ENCODE data around the gene ORC3.

The ORC3 gene

DNA sequence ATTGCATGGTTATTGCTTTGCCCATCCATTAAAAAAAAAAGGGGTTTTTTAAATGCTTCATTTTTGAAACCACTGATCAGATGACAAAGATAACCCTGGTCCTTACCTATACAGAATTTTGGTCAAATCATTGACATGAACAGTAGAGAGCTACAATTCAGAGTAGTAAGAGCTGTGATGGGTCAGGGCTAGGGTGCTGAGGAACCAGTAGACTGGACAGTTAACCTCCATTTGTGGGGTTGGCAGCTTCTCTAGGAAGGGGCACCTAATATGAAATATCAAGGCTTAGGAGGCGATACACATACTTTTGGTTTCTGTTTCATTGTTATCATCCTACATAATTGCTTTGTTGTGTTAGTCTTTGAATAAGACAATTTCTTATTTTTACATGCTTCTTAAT lies 55.1 kb downstream of the ORC3 start:
- TF ChIP-seq, protein P1, sequence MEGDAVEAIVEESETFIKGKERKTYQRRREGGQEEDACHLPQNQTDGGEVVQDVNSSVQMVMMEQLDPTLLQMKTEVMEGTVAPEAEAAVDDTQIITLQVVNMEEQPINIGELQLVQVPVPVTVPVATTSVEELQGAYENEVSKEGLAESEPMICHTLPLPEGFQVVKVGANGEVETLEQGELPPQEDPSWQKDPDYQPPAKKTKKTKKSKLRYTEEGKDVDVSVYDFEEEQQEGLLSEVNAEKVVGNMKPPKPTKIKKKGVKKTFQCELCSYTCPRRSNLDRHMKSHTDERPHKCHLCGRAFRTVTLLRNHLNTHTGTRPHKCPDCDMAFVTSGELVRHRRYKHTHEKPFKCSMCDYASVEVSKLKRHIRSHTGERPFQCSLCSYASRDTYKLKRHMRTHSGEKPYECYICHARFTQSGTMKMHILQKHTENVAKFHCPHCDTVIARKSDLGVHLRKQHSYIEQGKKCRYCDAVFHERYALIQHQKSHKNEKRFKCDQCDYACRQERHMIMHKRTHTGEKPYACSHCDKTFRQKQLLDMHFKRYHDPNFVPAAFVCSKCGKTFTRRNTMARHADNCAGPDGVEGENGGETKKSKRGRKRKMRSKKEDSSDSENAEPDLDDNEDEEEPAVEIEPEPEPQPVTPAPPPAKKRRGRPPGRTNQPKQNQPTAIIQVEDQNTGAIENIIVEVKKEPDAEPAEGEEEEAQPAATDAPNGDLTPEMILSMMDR (IDR thresholded peaks at IDR 0.05; ENCODE audit: low read depth, low read length) = no peak
- no peak for DNase-seq (ENCODE audit: extremely low read depth, low read depth)

DNA sequence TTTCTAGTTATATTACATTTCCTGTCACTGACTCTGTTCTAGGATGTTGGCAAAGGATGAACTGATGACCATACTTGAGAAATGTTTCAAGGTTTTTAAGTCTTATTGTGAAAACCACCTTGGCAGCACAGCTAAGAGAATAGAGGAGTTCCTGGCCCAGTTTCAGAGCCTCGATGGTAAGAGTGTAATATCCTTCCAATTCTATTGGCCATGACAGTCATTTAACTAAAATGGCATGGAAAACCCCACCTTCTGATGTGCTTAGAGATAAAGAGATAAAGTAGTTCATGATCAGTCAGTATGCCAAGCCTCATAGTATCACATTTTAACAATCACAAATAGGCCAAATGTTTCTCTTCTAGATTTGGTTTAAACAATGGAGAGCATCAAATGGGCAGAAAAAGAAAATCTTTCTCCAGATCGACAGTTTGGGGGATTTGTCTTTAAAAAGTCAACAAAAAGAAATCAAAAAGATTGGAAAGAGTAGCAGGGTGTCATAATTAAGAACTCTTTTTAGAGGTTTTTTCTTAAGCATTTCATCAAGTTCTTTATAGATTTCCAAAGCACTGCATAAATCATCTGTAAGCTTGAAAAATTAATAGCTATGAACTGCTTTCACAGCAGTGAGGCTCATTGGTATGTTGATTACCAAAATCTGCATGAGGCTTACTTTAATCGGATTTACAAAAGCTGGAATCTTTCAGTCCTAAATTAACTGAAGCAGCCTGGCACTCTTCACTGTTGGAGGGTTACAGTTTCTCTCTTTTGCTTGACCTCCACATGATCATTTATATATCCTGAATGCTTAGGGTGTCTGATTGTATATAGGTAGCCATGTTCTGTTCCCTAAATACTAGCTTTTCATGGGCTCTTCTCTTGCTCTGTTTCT lies 63.4 kb downstream of the ORC3 start:
- no peak for DNase-seq (ENCODE audit: extremely low read depth, low read depth)
- TF ChIP-seq, protein P1 (IDR thresholded peaks at IDR 0.05; ENCODE audit: low read depth, low read length) = no peak

DNA sequence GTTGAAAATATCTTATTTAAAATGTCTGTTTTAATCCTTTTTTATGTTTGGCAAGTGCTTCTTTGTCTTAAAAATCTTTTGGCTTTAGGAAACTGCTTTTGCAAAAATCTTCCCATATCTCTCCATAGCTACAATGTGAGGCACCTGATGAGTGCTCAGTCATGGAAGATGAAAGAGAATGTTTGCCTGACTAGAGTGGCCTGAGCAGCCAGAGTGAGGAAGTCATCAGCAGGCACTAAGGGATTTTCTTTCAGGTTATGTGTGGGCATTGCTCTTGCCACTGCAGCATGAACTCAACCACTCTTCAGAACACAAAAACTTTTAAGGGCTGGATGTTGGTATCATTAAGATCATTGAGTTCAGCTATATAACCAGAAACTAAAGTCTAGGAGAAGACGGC lies 64.2 kb downstream of the ORC3 start:
- no peak for DNase-seq (ENCODE audit: extremely low read depth, low read depth)
- TF ChIP-seq, protein P1 (IDR thresholded peaks at IDR 0.05; ENCODE audit: low read depth, low read length) = no peak

DNA sequence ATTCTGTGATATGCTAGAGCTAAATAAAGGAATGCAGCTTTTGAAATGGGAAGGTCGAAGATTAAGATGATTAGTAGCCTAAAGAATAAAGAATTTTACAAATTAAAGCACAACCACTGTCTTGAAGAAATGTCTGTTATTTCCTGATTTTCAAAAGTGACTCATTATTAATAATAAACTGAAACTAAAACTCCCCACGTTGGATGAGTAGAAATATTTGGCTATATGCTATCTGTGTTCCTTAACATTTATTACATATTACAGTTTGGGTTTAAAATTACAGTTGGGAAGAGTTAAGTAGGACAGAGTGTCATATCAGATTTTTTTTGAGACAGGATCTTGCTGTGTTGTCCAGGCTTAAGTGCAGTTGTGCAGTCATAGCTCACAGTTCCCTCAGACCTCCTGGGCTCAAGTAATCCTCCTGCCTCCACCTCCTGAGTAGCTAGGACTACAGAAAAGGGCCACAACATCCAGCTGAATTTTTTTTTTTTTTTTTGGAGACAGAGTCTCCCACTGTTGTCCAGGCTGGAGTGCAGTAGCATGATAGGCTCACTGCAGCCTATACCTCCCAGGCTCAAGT lies 65.0 kb downstream of the ORC3 start:
- TF ChIP-seq, protein P1 (IDR thresholded peaks at IDR 0.05; ENCODE audit: low read depth, low read length) = no peak
- DNase-seq (ENCODE audit: extremely low read depth, low read depth) = no peak

DNA sequence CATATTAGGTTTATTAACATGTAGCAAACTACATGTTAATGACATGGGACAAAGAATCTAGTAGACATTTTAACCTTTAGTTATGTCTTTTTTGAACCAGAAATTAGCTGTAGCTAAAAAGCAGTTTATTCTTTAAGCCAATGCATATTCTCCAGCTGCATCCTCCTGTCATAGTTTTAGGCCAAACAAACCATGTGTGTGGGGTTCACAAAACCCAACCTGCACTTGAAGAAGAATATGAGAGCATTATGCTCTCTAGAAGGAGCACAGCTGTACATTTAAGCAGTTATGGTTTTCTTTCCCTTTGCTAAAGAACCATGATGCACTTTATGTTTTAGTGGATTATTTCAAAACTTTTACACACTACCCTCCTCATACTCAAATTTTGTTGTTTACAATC lies 65.9 kb downstream of the ORC3 start:
- TF ChIP-seq, protein P1 (IDR thresholded peaks at IDR 0.05; ENCODE audit: low read depth, low read length) = no peak
- DNase-seq (ENCODE audit: extremely low read depth, low read depth) = no peak

DNA sequence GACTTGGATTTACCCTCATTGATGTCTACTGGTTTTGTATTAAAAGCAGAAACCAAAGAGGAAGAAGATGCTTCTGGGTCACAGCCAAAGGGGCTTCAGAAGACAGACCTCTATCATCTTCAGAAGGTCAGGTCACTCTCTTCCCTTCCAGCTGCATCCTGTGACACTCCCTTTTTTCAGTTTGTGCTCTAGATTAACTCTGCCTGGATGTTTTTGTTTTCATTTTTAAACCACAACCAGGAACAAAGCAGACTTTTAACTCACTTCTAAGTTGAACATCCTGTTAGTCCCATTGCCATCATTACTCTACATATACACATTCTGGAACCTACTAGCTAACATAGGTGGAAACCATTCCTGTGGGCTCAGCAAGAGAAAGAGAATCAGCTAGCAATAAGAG lies 66.9 kb downstream of the ORC3 start:
- TF ChIP-seq, protein P1 (IDR thresholded peaks at IDR 0.05; ENCODE audit: low read depth, low read length) = no peak
- DNase-seq (ENCODE audit: extremely low read depth, low read depth) = no peak

DNA sequence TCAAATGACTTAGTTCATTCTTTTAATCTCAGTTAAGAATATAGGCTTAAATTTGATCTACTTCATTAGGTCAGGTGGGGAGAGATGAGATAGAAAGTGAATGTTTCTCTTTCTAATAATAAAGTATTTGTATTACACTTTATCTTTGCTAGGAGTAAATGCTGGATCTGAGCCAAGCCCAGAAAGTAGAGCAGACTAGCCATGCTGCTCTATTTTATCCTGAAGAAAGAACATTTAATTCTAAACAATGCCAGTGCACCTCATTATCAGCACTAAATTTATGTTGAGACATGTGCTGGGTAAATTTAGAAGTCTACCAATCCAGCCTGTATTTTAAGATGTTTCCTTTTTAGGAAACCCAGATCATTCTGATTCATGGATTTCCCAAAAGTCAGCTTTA lies 68.6 kb downstream of the ORC3 start:
- no peak for DNase-seq (ENCODE audit: extremely low read depth, low read depth)
- TF ChIP-seq, protein P1 (IDR thresholded peaks at IDR 0.05; ENCODE audit: low read depth, low read length) = no peak
